HepG2 (cell line): Measurements from ENCODE around the gene ATG2B. TPM values are rescaled to one million over a fixed set of nuclear protein-coding genes. Genes with fewer than 3 reads are reported as not detected.

Experiments used
- CEBPB ChIP-seq: IDR thresholded peaks from 2 replicates; pipeline ENCODE4 v1.6.1; 2011; ENCODE audit warnings: low read depth, low read length, improper control_type of control experiment, borderline replicate concordance
- IKZF4 ChIP-seq: sonication (generic); formaldehyde crosslinking; IDR thresholded peaks from 2 replicates; pipeline ENCODE4 v1.5.1; 2020; ENCODE audit warnings: borderline replicate concordance, mild to moderate bottlenecking, low read depth, missing genetic modification reagents; ENCODE audit errors: not compliant biosample characterization
- NFKBIZ ChIP-seq: IDR thresholded peaks from 2 replicates; pipeline ENCODE4 v1.6.1; 2018; ENCODE audit warnings: missing genetic modification reagents, missing compliant biosample characterization
- PRDM15 ChIP-seq: sonication (generic); formaldehyde crosslinking; IDR thresholded peaks from 2 replicates; pipeline ENCODE4 v1.4.0; 2020; ENCODE audit warnings: missing genetic modification reagents
- SP1 ChIP-seq, 2 experiments: fragments of 450-650 bp in 1 of 2; sonication (generic) in 1 of 2; formaldehyde crosslinking in 1 of 2; IDR thresholded peaks; 2 replicates each; pipeline versions ENCODE4 v1.4.0 to v1.6.1; 2016 to 2020; ENCODE audit warnings: missing genetic modification reagents in 1 of 2
- ZNF407 ChIP-seq: sonication (generic); formaldehyde crosslinking; IDR thresholded peaks from one replicate; pipeline ENCODE4 v1.5.1; 2020; ENCODE audit warnings: mild to moderate bottlenecking, missing genetic modification reagents; ENCODE audit errors: not compliant biosample characterization
- ZNF652 ChIP-seq: IDR thresholded peaks from 2 replicates; pipeline ENCODE4 v1.6.1; 2016; ENCODE audit warnings: low read depth, borderline replicate concordance
- ZNF724P ChIP-seq: sonication (generic); formaldehyde crosslinking; IDR thresholded peaks from 2 replicates; pipeline ENCODE4 v1.8.0; 2022; ENCODE audit warnings: missing genetic modification reagents, borderline replicate concordance
- ZNF839 ChIP-seq: sonication (generic); formaldehyde crosslinking; IDR thresholded peaks from 2 replicates; pipeline ENCODE4 v1.4.0; 2020; ENCODE audit warnings: missing genetic modification reagents, mild to moderate bottlenecking, borderline replicate concordance
- polyA plus RNA-seq, 8 experiments: library from polyadenylated mRNA; depleted of rRNA in 3 of 8; stranded (reverse) in 7 of 8; unstranded in 1 of 8; fragments of >200 nt; fragmentation: Illumina TruSeq in 4 of 8; extraction: Trizol in 4 of 8; gene quantifications; 2 replicates each; pipeline versions ENCODE4 v1.2.1 to v1.2.3, GENCODE V29; 2011 to 2016; ENCODE audit warnings: low read depth in 4 of 8, missing spikeins in 1 of 8, mixed read lengths in 1 of 8; ENCODE audit not compliant: insufficient read depth in 1 of 8
- total RNA-seq, 5 experiments: library from RNA; depleted of rRNA; stranded (reverse); fragments of >200 nt; fragmentation: Illumina TruSeq; extraction: Trizol; gene quantifications; 2 replicates each; pipeline ENCODE4 v1.2.3, GENCODE V29; 2016; ENCODE audit warnings: low read depth in 1 of 5

Gene ATG2B
- total and polyA plus RNA-seq, 2 of the 13 experiments (the other 11 are each of a cell fraction or from before 2014, with no cell fraction given): 7.4 to 7.5 TPM

GRCh38 chr14:96257056-96257455 is 106.1 kb downstream of the ATG2B start (continued):
- TF ChIP-seq ZNF652 (CRISPR knock-in tag) (no peak), SP1 (IDR thresholded peaks at IDR 0.05) (no peak), SP1 (CRISPR knock-in tag; IDR thresholded peaks at IDR 0.05) (no peak), ZNF724P (CRISPR knock-in tag) (no peak), ZNF407 (CRISPR knock-in tag) (no peak), NFKBIZ (CRISPR knock-in tag) (no peak), PRDM15 (CRISPR knock-in tag) (no peak), ZNF839 (CRISPR knock-in tag) (no peak), IKZF4 (CRISPR knock-in tag) (no peak), CEBPB (no peak)
